GM18502 (cell line): ENCODE measurements around the gene PLIN3.
"Not testable (repeated sequence)": the region's sequence is repeated elsewhere in the genome, so short reads cannot be mapped to it uniquely, and the experiment has no call there.

Source experiments
- ATAC-seq: cut with Tn5 transposase; IDR thresholded peaks from one replicate; pipeline ENCODE4 v1.9.1; 2021; ENCODE audit warnings: mild to moderate bottlenecking; ENCODE audit not compliant: unreplicated experiment, poor library complexity

Gene PLIN3

DNA sequence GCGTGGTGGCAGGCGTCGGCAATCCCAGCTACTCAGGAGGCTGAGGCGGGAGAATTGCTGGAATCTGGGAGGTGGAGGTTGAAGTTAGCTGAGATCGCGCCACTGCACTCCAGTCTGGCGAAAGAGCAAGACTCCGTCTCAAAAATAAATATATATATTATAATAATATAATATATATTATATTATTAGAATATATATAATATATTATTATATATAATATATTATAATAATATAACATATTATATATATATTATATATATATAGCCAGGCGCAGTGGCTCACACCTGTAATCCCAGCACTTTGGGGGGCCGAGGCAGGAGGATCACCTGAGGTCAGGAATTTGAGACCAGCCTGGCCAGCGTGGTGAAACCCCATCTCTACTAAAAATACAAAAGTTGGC, 25.5 kb upstream of the PLIN3 start:
- not testable (repeated sequence) for ATAC-seq

DNA sequence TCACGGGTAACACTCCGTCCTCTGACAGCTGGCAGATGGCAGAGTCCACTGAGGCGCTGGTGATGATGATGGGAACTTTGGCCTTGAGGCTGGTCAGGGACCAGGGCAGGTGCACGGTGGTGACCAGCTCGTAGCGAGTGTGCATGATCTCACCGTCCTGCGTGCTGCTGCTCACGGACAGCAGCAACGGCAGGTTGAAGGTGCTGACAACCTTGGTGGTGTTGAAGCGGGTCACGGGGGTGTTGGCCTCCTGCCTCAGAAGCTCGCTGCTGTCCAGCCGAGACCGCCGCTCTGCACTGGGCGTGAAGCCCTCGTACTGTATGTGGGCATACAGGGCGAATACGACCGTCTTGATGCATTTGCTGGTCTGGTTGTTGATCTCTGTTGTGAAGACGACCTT, 23.6 kb upstream of the PLIN3 start:
- ATAC-seq, result no peak

DNA sequence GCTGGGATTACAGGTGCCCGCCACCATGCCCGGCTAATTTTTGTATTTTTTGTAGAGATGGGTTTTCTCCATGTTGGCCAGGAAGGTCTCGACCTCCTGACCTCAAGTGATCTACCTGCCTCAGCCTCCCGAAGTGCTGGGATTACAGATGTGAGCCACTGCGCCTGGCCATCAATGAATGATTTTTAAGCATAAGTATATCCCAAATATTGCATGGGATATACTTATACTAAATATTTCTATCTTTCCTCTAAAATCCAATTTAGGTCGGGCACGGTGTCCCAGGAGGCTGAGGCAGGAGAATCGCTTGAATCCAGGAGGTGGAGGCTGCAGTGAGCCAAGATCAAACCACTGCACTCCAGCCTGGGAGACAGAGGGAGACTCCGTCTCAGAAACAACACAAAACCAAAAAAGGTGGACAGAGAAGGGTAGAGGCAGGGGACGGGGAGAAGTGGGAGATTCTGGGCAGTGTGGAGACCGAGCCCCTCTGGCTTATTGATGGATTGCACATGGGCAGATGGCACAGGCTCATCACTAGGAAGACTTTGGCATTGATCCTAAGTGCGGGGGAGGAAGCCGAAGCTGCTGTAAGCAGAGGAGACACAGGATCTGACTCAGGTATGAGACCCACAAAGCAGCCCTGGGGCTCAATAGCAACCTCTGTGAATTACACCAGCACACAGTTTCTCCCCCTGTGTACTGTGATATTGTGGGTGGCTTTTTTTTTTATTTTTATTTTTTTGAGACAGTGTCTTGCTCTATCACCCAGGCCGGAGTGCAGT, 21.8 kb upstream of the PLIN3 start:
- ATAC-seq, result no peak

DNA sequence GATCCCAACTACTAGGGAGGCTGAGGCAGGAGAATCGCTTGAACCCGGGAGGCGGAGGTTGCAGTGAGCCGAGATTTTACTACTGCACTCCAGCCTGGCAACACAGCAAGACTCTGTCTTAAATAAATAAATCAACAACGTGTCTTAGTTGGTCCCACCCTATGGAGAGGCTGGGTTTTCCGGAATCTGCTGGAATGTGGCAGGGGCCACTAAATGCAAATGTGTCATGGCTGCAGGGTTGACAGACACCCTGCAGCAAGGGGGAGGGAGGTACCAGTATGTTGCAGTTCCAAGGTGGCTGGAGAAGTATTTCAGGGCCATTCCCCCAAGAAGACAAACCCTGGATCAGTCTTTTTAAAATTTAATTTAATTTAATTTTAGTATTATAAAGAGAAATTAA, 20.3 kb upstream of the PLIN3 start:
- not testable (repeated sequence) for ATAC-seq

DNA sequence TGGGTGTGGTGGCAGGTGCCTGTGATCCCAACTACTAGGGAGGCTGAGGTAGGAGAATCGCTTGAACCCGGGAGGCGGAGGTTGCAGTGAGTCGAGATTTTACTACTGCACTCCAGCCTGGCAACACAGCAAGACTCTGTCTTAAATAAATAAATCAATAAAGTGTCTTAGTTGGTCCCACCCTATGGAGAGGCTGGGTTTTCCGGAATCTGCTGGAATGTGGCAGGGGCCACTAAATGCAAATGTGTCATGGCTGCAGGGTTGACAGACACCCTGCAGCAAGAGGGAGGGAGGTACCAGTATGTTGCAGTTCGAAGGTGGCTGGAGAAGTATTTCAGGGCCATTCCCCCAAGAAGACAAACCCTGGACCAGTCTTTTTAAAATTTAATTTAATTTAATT, 17.5 kb upstream of the PLIN3 start:
- not testable (repeated sequence) for ATAC-seq

DNA sequence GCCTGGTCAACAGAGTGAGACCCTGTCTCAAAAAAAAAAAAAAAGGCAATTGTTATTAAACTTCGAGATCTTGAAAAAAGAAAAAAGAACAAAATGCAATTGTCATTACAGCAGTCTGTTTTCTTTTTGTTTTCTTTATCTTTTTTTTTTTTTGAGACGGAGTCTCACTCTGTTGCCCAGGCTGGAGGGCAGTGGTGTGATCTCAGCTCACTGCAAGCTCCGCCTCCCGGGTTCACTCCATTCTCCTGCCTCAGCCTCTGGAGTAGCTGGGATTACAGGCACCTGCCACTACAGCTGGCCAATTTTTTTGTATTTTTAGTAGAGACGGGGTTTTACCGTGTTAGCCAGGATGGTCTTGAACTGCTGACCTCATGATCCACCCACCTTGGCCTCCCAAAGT, 15.4 kb upstream of the PLIN3 start:
- not testable (repeated sequence) for ATAC-seq

DNA sequence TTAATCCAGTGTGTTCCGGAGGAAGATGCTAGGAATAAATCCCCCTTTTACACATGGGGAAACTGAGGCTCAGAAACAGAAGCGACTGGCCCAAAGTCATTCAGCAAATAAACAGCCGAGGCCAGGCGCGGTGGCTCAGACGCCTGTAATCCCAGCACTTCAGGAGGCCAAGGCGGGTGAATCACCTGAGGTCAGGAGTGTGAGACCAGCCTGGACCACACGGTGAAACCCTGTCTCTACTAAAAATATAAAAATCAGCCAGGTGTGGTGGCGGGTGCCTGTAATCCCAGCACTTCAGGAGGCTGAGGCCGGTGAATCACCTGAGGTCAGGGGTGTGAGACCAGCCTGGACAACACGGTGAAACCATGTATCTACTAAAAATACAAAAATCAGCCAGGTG, 11.6 kb upstream of the PLIN3 start:
- no peak for ATAC-seq

DNA sequence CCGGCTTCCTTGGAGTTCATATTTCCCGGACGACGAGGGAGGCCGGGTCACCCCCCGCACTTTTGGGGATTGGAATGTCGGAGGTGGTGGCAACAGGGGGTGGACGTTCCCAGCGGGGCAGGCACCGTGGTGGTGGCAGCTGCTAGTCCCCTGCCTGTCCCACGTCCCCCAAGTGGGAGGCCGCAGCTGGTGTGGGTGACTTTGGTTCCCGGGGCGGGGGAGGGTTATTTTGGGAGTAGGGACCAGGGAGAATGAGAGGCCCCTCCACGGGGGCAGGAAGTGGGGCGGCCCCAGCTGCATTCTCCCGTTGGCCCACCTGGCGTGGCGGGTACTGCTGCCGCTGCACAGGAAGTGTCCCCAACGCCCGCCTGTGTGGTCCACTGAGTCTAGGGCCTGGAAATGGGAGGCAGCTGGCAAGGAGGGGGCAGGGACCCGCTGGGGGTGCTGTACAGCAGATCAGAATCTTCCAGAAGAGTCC, 11.1 kb upstream of the PLIN3 start:
- ATAC-seq, result no peak

DNA sequence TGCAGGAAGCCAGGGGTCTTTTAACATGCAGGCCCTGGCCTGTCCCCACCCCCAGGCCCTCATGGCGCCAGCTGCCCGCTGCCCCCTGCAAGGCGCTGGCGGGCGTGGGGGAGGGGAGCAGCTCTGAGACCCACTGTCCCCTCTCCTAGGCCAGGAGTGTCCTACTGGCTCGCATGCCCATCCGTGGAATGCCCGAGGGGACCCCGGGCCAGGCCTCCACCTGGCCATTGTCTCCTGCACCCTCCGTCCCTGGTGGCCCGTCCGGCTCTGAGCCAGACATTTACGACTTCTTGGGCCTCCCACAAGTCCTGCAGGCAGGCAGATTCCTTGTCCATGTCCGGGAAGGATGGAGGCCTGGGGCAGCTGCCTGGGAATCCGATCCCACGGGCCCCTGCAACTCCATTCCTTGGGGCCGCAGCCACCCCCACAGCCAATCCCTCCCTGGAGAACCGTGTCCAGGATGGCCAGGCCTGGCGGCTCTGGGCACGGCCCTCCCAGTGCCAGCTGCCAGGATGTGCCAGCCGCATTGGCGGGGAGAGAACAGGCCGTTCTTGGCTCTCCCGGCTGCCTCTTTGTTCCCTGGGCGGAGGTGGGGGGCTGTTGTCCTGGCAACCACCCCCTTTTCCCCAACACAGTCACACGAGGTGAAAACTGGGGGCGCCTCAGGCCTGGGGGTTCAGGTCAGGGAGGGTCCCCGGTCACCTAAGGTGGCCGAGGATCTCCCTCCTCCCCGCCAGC, 10.5 kb upstream of the PLIN3 start:
- ATAC-seq, result no peak

DNA sequence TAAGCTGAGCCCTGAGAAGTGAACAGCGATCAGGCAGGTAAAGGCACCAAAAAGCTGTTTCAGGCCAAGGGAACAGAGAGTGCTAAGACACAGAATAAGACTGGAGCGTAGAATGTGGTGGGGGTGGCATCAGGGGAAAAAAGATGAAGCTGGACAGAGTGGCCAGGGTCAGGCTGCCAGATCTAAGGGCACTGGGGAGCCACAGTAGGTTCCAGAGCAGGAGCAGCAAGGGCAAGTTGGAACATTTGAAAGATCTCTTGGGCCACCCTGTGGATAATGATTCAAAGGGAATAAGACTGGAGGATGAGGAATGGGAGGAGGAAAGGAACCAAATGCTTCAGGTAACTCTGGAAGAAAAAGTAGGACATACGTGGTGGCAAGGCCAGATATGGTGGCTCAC, 6.5 kb upstream of the PLIN3 start:
- no peak for ATAC-seq

DNA sequence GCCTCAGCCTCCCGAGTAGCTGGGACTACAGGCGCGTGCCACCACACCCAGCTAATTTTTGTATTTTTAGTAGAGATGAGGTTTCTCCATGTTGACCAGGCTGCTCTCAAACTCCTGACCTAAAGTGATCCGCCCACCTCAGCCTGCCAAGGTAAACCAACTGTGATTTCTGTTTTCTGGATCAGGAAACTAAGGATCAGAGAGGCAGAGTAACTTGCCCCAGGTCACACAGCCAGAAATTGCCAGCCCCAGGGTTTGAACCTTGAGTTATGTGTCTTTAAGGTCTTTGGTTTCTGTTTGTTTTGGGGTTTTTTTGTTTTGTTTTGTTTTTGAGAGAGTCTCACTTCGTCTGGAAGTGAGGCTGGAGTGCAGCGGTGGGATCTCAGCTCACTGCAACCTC, 4.2 kb upstream of the PLIN3 start:
- no peak for ATAC-seq

DNA sequence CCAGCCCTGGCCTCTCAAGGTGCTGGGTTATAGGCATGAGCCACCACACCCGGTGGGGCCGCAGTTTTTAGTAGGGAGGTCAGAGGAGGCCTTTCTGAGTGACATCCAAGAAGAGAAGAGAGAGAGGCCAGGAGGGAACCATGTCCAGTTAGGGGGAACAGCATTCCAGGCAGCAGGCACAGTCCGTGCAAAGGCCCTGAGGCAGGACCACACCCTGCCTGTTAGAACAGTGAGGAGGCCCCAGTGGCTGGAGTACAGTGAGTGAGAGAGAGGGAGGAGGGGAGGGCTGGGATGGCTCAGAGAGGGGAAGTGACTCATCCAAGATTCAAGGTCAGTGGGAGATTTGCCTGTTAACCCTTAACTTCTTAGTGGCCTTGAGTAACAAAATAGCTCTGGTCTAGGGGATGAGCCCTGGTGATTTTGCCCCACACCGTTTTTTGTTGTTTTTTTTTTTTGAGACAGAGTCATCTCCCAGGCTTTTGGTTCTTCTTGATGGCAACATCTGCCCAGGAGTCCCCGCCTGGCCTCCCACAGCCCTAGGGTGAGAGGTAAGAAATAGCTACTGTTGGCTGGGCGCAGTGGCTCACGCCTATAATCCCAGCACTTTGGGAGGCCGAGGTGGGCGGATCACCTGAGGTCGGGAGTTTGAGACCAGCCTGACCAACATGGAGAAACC, 2.7 kb upstream of the PLIN3 start:
- no peak for ATAC-seq

DNA sequence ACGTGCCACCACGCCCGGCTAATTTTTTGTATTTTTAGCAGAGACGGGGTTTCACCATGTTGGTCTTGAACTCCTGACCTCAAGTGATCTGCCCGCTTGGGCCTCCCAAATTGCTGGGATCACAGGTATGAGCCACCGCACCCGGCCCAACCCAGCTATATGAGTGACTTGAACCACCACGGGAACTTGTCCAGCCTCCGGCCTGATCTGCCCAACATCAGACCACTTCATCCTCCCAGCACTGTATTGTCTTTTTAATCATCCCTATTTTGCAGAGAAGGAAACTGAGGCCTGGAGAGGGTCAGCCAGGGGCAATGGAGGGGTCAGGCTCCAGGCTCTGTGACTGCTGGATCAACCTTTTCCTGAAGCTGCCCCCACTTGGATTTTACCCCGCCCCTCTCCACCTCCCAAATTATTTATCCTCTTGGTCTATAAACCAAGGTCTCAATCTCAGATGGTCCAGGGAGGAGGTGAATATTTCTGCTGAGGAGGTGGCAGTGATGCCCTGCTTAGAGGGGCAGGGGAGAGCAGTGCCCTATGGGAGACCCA, 893 bp upstream of the PLIN3 start:
- no peak for ATAC-seq

DNA sequence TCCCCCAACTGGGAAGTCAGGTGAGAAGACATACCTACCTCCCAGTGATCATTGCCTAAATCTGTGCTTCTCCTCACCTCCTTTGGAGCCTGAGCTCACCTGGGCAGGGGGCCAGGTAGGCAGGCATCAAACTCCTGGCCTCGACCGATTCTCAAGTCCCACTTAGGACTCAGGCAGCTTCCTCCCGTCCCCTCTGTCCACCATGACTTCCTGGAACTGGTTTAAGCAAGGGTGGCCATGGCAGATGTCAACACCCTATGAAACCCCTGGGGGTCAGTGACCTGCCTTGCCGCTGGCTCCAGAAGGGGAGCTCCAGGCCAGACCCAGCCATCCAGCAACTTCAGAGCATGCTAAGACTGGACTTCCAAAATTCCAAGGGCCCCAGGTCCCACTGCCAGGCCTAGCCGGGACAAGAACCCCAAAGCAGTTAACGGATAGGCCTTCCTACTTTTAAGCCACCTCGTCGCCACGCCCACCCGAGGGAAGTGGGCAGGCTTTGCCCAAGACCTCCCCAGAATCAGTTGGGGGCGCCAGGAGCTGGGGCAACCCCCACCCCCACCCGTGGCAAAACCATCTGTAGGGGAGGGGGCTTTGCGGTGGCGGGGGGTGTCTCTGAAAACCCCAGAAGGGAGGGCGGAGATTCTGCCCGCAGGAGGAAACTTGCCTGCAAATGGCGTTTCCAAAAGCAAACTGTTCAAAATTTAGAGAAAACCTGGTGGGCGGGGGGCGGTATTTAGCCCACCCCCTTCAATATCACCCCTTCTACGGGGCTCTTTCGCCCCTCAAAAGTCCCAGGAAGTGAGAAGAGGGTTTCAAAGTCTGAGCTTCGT, 657 bp downstream of the PLIN3 start:
- no peak for ATAC-seq

DNA sequence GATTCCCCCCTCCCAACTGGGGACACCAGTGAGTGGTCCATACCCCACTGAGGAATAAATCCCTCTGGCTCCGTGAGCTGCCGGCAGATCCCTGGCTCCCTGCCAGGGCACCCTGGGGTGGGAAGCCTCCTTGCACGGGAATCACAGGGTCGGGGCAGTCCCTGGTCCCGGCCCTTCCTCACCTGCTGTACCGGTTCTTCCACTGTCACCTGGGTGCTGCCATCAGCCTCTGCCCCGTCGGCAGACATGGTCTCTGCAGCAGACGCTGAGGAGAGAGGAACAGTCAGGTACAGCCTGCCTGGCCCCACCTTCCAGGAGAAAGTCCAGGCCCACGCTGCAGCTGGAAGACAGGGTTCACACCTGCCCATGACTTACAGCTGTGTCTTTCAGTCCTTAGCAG, 6.3 kb downstream of the PLIN3 start:
- ATAC-seq, result no peak

DNA sequence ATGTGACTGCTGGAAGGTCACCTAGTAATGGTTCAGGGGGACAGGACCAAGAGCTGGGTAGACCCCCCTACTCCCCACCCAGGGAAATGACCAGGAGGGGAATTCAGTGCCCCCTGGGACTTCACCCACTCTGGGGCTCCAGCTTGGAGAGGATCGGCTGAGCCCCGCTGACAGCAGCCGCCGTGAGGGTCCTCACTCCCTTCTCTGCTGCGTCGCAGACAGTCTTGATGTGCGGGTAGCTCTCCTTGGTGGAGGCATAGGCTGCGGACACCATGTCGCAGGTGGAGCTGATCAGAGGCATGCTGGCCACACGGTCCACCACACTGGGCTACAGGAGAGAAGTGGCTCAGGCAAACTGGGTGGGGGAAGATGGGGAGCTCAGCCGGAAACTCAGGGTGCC, 7.8 kb downstream of the PLIN3 start:
- ATAC-seq, result no peak

DNA sequence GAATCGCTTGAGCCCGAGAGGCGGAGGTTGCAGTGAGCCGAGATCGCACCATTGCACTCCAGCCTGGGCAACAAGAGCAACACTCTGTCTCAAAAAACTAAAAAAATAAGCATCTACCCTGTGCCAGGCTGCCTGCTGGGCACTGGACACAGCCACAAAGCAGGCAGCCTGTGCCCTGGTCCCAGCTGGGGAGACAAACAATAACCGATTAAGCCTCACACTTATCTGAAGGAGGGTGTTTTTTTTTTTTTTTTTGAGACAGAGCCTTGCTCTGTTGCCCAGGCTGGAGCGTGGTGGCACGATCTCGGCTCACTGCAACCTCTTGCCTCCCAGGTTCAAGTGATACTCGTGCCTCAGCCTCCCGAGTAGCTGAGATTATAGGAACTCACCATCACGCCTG, 11.0 kb downstream of the PLIN3 start:
- ATAC-seq, result not testable (repeated sequence)

DNA sequence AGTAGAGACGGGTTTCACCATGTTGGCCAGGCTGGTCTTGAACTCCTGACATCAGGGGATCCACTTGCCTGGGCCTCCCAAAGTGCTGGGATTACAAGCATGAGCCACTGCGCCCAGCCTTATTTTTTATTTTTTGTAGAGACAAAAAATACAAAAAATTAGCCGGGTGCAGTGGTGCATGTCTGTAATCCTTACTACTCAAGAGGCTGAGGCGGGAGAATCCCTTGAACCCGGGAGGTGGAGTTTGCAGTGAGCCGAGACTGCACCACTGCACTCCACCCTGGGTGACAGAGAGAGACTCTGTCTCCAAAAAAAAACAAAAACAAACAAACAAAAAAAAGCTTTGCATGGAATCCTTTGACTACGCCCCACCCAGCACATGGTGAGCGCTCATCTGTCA, 14.0 kb downstream of the PLIN3 start:
- not testable (repeated sequence) for ATAC-seq

DNA sequence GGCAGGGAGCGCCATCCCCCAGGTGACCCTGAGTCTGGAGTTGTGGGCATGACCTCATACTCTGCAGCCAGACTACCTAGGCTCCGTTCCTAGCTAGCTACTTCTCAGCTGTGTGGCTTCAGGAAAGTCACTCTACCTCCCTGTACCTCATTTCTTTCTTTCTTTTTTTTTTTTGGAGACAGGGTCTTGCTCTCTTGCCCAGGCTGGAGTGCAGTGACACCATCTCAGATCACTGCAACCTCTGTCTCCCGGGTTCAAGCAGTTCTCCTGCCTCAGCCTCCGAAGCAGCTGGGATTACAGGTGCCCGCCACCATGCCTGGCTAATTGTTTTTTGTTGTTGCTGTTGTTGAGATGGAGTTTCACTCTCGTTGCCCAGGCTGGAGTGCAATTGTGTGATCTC, 15.0 kb downstream of the PLIN3 start:
- ATAC-seq, result no peak
